GM12873 (cell line): ENCODE data around the gene TARBP2.
A peak's percentile ranks its signal among the peaks of the same experiment; 100 is the strongest.

Source experiments
- CTCF ChIP-seq: IDR thresholded peaks from 2 replicates; pipeline ENCODE4 v1.5.1; 2012; ENCODE audit warnings: low read depth, mild to moderate bottlenecking, moderate library complexity, low read length, control low read depth; ENCODE audit not compliant: insufficient read depth; ENCODE audit errors: missing control alignments

Gene TARBP2

DNA sequence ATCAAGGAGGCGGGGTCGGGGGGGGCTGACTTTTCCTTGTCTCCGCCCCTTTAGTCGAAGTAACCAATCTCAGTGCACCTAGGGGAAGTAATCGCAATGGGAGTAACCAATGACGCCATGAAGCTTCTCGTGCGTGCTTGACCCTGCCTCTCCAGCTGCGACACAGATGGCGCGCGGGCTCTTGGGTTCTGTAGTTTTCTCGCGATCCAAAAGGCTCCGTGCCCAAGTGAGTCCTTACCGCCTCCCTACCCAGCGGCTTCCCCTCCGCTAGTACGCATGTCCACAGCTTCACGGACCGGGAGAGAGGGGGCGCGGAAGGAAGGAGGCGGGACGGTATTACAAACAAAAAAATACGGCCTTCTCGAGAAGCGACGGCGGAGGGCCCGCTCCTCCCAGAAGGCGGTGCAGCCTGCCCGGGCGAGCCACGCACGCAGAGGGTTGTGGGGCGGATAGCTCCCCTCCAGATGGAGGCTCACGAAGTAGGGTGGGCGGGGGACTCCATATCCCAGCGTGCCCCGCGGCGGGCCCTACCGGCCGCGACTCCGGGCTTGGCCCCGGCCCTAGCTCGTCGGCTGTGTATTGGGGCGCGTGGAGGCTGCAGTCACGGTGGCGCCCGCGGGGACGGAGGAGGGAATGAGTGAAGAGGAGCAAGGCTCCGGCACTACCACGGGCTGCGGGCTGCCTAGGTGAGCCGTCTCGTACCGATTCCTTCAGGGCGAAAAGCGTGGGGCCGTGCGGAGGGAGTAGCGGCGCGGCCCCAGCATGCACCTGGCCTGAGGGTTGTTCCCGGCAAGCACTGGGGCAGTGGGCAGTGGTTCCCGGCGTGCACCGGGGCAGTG lies at the start of gene TARBP2:
TARBP2 (plus strand) TSS at position 508 of the 839 bp plus-strand sequence; CDS start at position 634, 126 bp downstream.
- no peak for TF ChIP-seq CTCF

DNA sequence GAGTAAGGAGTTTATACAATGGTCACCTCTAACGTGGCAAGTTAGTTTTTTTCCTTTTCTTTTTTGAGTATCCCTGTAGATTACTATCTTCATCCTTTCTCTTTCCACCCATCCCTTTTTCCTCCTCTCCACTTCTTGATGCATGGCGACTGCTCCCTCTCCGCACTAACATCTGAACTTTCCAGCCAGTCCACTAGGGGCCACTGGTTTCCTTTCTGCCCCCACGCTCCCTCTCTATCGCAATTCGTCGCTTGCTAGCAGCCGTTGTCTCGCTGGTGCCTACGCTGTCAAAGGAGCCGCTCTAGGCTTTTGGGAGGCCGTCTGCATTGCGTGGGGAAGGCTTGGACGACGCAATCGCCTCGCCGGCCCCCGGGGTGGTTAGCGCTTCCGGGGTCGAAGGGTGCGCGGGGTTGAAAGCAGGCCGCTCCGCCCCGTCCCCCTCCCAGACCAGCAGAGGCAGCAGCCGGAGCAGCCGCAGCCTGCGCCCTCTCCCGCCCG lies 49.4 kb upstream of the TARBP2 start, which contains the start of gene PCBP2:
PCBP2 (plus strand) TSS at position 442 of the 498 bp plus-strand sequence. CDS start 2,699 bp downstream, outside the sequence.
- peak; percentile 84 for TF ChIP-seq CTCF

DNA sequence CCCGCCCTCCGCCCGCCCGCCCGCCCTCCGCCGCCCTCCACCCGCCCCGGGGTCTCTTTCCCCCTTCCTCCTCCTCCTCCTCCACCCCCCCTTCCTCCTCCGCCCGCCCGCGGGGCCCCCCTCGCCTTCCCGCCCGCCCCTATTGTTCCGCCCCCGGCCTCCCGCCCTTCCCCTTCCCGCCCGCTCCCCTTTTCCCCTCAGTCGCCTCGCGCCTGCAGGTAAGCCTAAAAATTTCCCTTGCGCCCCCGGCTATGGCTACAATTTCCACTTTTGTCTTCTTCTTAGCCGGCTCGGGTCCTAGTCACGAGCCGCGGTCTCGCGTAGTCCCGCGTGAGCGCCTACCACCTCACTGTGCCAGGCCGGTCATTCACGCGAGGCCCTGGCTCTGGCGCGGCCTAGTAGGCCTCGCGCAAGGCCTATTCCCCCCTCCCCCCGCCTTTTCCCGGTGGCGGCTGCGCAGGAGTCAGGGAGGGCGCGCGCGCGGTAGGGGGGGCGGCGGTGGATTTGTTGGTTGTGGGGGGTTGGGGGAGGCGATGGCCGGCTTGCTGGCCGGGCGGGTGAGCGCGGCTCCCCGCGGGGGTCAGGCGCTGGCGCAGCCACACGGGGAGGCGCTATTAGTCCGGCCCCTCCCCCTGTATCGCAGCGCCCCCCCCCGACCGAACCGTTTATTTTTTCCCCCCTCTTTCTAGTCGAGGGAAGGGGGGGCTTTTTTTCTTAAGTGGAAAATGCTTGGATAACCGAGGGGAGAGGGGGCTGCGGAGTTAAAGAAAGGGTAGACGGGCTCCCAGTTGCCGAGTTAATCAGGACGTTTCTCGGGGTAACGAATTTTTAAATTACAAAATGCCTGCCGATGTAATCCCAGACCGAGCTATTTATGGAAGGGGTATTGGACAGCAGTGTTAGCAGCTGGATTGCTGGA lies 48.7 kb upstream of the TARBP2 start:
- TF ChIP-seq CTCF: peak; percentile 30

DNA sequence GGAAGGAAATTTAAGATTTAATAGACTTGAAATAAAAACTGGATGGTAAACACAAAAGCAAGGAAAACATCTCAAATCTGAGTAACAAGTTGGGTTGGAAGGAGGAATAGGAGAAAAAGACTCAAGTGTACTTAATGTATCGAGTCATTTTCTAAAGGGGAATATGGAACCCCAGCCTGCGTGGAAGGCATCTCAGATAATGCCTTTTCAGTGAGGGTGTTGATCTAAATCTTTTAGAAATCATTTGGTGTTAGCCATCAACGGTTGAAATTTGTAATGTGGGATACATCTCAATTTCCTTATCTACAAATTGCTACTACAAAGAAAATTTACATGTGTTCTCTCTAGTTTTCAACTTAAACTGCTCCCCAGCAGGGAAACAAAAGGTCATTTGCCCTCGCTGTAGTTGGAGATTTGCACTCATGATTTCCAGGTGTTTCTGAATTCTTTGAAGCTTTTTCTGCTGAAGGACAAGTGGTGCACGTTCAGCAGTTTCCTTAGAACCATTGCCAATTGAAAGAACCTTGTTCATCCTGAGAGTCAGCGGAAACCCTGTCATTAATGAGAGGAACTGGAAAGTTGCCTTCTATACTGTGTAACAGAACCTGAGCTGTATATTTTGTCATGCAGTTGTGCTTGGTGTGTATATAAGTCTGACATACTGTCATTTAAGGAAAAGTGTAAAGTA lies 47.0 kb upstream of the TARBP2 start:
- no peak for TF ChIP-seq CTCF

DNA sequence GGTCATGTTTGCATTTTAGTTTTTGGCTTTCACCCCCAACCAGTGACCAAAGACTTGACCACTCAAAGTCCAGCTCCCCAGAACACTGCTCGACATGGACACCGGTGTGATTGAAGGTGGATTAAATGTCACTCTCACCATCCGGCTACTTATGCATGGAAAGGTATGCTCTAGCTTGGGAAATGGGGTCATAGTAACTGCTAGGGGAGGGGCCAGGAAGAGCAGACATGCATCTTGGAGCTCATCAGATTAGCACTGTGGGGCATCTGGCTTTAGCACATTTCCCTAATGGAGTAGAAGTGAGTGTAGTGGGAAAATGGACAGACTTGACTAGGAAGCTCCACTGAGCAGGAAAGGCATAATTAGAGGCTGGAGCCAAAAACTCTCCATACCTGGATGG lies 46.4 kb upstream of the TARBP2 start:
- TF ChIP-seq CTCF: no peak

- no peak for TF ChIP-seq CTCF
These were observed 44.3 kb upstream of the TARBP2 start for GRCh38 chr12:53456654-53457366.
